Right ventricle myocardium inferior (tissue), 1 donor: Measurements from ENCODE around the gene CYCS. TPM values are rescaled to one million over a fixed set of nuclear protein-coding genes. Genes with fewer than 3 reads are reported as not detected.
"Not testable (repeated sequence)": the region's sequence is repeated elsewhere in the genome, so short reads cannot be mapped to it uniquely, and the experiment has no call there.

Experiments
- ATAC-seq: fragments of 200-7000 bp; cut with Tn5 transposase; one replicate; pipeline ENCODE4 v1.9.1; 2020; ENCODE audit warnings: mild to moderate bottlenecking, moderate library complexity
- DNase-seq: peaks from one replicate; pipeline ENCODE4 v3.0.0; 2021; ENCODE audit errors: missing footprints
- intact Hi-C: fragments of 100-400 bp; cut with DNase I; formaldehyde crosslinking; loops from one replicate; pipeline ENCODE4 v1.11.0; 2022
- total RNA-seq: library from RNA; stranded (reverse); fragmentation: NEBNext Ultra II Directional; extraction: Animal tissue kit (Norgen Biotek cat#: 25700); gene quantifications from one replicate; pipeline ENCODE4 v1.2.1, GENCODE V29; 2021
- donor health status: DM: no; HTN: yes; CAD: no; lungs with severe emphysema.

The CYCS gene
- total RNA-seq, 1 donor from 2014 or later: 699 TPM

DNA sequence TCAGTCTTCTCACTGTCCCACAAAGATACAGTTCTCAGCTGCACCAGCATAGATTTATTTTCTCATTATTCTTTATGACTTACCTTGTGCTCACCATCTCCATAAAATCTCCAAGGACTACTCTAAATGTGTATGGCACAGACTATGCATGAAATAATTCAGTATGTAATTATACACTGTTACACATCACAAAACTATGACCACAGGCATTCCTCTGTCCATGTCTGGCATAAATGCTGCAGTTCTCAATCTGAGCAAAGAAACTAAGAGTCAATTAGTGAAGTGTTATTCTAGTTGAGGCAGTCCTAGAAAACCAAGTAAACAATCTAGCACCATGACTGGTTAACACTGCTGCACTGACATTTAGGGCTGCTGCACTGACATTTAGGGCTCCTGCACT is 2.7 kb downstream of the CYCS start:
- ATAC-seq (no peak), DNase-seq (no peak)
- intact Hi-C loops: no loop called here

DNA sequence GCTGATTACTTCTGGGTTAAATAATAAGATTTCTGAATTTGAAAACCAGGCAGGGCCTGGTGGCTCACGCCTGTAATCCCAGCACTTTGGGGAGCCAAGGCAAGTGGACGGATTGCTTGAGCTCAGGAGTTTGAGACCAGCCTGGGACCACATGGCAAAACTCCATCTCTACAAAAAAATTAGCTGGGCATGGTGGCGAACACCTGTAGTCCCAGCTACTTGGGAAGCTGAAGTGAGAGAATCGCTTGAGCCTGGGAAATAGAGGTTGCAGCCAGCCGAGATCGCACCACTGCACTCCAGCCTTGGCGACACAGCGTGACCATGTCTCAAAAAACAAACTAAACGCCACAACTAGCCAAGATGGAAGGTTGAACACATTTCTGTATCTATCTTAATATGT is 3.5 kb downstream of the CYCS start:
- no peak for DNase-seq
- intact Hi-C loops: no loop called here
- ATAC-seq: no peak

- DNase-seq (no peak), ATAC-seq (no peak)
- intact Hi-C loops: no loop called here
Measured at GRCh38 chr7:25119102-25119501, 6.0 kb downstream of the CYCS start.

DNA sequence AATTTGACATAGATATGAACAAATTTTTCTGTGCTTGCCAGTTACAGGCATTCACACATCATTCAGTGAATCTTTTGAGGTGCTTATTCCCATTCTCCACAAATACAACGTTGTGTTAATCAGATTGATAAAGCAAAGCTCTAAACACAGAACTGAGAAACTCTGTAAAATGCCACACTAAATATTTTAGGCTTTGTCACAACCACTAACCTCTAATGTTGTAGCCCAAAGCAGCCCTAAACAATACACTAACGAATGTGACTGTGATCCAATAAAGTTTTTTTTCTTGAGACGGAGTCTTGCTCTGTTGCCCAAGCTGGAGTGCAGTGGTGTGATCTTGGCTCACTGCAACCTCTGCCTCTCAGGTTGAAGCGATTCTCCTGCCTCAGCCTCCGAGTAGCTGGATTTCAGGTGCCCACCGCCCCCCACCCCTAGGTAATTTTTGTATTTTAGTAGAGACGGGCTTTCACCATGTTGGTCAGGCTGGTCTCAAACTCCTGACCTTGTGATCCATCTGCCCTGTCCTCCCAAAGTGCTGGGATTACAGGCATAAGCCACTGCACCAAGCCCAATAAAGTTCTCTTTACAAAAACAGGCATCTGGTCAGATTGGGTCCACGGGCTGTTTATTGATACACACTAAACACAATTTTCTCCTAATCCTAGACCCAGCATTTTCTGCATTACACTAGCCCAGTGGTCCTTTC is 6.9 kb downstream of the CYCS start:
- intact Hi-C loops: no loop called here
- ATAC-seq: no peak
- no peak for DNase-seq

DNA sequence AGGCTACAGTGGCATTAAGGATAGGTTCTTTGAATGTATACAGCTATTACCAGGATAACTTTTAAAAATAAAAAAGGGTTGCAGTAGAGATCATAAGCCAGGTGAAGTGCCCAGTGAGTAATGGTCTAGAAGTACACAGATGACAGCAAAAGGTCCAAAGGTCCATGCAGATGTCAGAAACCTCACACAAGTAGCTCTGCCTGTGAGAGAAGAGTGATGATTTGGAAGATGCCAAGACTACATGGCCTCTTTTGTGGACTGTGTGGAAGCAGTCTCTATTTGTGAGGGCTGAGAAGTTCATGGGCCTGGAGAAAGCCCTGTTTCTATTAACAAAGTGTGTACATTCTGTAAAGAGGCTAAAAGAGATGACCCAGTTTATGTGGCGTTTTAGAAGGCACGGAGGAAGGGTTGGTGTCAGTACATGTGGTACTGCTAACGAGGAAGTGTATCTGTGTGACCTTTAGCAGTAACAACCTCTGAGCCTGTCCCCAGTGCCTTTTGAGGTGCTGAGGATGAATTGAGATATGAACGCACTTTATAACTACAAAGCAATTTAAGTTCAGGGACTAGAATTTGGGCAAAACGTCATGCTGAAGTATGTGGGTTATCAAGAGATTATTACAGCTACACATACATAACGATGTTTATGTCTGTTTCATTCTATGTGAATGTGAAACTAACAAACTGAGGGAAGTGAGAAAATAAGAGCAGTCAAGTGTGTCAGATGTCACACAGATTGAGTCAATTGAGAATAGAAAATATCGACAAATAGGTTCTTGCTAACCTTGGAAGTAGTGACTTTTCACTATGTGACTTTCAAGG is 7.6 kb downstream of the CYCS start:
- no peak for DNase-seq
- intact Hi-C loops: no loop called here
- ATAC-seq: no peak

GRCh38 chr7:25116621-25117020 is 8.4 kb downstream of the CYCS start:
- DNase-seq: no peak
- peak; percentile 24 for ATAC-seq
- intact Hi-C loops: no loop called here

DNA sequence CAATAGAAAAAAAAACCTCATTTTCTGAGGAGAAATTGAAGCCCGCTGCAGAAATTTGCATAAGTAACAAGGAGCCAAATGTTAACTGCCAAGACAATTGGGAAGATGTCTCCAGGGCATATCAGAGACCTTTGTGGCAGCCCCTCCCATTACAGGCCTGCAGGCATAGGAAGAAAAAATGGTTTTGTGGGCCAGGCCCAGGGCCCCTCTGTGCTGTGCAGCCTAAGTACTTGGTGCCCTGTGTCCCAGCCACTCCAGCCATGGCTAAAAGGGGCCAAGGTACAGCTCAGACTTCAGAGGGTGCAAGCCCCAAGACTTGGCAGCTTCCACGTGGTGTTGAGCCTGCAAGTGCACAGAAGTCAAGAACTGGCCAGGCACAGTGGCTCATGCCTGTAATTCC is 14.5 kb downstream of the CYCS start:
- intact Hi-C loops, DNase-seq, ATAC-seq: not testable (repeated sequence)

DNA sequence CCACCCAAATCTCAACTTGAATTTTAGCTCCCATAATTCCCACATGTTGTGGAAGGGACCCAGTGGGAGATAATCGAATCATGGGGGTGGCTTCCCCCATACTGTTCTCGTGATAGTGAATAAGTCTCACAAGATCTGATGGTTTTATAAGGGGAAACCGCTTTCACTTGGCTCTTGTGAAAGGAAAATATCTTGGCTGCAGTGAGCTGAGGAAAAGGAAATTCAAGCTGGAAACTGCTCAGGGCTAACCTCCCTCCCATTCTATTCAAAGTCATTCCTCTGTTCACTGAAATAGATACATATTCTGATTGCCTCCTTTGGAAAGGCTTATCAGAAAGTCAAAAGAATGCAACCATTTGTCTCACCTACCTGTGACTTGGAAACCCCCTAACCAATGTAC is 15.8 kb downstream of the CYCS start:
- no peak for ATAC-seq
- no peak for DNase-seq
- intact Hi-C loops: no loop called here

DNA sequence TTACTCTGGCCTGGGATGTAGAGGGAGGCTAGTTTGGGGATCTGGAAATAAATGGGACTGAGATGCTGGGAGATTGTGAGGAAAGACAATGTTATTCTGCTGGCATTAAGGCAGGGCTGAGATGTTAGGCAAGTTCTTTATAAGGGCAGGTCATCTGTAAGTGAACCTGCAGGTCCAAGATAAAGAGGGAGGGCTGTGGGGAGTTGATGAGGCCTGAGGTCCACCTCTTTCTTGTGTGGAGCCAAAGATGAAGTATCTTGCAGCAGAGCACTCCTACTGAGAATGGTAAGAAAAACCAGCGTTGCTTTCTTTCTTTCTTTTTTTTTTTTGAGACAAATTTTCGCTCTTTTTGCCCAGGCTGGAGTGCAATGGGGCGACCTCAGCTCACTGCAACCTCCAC is 19.1 kb downstream of the CYCS start:
- DNase-seq (no peak), ATAC-seq (no peak)
- intact Hi-C loops: no loop called here

- DNase-seq (no peak), ATAC-seq (no peak)
- intact Hi-C loops: no loop called here
Measured at GRCh38 chr7:25103773-25104172, 21.3 kb downstream of the CYCS start.

DNA sequence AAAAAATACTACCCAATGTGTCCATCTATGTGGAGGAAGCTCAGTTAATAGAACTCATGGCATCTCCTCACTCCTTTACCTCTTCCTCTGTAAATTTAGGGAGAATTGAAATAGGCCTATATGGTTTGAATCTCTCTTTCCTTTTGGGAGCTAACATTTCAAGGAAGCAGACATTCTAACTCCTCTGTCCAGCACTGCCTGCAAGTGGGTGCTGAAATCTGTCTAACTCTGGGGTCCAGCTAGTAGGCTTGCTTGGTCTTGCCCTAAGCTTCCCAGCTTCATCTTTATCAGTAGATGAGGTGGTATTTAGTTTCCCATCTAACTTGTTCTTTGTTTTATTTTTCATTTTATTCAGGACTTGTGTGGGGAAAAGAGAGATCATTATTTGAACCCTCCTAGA is 23.2 kb downstream of the CYCS start:
- no peak for ATAC-seq
- intact Hi-C loops: no loop called here
- DNase-seq: no peak

DNA sequence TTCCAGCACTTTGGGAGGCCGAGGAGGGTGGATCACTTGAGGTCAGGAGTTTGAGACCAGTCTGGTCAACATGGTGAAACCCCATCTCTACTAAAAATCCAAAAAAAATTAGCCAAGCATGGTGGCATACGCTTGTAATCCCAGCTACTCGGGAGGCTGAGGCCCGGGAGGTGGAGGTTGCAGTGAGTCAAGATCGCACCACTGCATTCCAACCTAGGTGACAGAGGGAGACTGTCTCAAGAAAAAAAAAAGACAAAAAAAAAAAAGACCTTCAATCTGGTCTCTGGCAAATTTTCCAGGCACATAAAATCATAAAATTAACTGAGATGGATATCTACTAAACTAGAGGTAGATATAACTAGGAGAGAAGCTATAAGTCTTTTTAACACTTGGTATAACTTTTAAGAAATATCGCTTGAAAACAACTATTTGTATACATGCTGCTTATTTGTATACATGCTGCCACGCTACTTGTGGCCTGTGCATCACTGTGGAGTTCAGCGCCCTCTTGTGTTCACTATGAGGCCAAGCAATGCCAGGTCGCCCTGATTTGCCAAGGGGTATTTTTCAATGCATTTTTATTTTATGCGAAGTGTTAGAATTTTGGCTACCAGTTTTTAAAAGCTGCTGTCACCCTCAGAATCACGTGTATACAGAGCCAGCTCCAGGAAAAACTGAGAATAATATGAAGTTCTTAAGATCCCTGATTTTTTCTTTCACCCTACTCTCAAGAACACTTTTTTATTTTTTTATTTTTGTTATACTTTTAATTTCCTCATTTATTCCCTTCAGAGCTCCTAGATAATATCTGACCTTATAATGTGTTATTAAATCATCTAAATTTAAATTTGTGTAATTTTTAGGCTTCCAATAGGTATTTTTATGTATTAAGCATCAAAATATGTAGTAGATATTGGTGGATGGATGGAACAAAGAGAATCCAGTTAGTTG is 26.7 kb downstream of the CYCS start:
- no peak for ATAC-seq

GRCh38 chr7:25095516-25096345 is 29.3 kb downstream of the CYCS start:
- DNase-seq: no peak
- intact Hi-C loops: loop anchor here (2.0 kb wide), 1 partner anchor 275 kb away; no protein-coding TSS in a partner anchor
- ATAC-seq: no peak

More for the DNA sequence above, 26.7 kb downstream of the CYCS start:
- intact Hi-C loops: no loop called here
- DNase-seq: peak; percentile 79

DNA sequence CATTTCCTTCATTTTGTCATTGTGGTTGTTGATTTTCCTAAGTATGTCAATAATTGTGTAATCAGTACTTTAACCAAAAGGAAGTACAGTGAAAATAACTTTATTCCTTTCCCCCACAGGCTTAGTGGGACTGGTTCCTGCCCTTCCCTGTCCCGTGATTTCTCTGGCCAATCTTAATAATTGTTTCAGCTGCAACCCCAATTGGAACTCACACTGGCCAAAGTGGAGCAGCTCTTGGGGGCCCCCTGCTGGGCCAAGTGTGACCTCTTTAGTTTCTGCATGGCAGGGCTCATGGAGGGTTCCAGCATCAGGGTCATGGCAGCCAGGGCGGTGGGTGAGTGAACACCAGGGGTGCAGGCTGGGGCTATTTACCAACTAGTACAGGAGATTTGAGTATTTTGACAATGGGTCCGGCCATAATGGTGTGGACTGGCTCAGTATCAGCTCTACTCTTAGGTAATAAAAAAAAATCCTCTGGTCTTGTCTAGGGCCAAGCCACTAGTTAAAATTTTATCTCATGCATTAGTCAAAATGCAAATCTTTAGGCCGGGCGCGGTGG is 31.7 kb downstream of the CYCS start:
- intact Hi-C loops: no loop called here
- ATAC-seq (peak; percentile 76), DNase-seq (peak; percentile 78)

DNA sequence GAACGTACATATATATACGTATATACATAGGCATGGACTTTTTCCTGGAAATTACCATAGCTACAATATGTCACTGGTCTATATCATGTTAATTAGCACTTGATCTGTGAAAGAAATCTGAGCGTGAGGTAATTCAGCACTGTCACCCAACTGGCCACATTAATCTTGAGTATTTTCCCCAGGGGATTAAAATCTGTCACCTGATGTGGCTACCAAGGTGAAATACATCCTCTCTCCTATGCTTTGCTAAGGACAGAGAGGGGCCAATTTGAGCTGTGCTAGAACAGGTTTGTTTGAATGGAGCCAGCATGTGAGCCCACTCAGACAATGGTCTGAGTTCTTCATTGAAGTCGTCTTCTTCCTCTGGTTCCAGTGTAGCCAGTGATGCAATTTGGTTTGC is 33.3 kb downstream of the CYCS start:
- ATAC-seq (no peak), DNase-seq (no peak)
- intact Hi-C loops: no loop called here

- no peak for DNase-seq
- intact Hi-C loops: no loop called here
- ATAC-seq: no peak
Measured at GRCh38 chr7:25091176-25091575, 33.9 kb downstream of the CYCS start.

DNA sequence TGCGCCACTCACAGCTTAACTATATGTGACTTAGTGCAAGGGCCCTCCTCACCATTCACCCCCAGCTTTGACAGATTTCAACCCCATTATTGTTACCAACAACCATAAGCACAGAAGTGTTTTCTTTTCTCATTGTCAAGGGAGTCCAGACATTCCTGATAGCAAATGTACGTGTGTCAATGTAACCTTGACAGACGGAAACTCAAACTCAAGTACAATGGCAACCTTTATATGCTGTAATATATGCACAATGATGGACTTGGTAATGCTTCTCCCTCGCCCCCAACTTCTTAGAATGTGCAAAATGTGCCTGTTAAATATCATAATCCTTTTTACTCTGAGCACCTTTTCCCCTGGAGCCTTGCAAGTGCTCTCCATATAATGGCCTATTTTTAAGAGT is 34.7 kb downstream of the CYCS start:
- intact Hi-C loops: no loop called here
- ATAC-seq (no peak), DNase-seq (no peak)

DNA sequence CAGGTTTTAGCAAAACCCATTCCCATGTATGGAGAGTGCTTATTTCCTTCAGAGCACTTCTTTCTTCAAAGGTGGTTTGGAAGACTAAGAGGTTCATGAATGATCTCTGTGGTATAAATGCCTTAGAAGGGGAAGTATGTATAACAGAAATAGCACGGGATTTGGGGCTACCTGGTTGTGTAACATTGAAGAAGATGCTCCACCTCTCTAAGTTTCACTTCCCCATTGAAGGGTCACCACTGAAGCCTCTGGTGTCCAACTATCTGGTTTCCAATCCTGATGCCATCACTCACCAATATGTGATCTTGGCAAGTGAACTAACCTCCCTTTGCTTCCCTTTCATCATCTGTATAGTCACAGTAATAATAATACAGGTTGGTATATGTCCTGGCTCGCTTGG is 37.2 kb downstream of the CYCS start:
- ATAC-seq: no peak
- intact Hi-C loops: no loop called here
- no peak for DNase-seq
